Measurements from ENCODE around the gene EXOG. TPM values are rescaled to one million over a fixed set of nuclear protein-coding genes. Genes with fewer than 3 reads are reported as not detected.

The EXOG gene
- total RNA-seq, 2 donors from 2014 or later: 20.9 to 21.3 TPM

DNA sequence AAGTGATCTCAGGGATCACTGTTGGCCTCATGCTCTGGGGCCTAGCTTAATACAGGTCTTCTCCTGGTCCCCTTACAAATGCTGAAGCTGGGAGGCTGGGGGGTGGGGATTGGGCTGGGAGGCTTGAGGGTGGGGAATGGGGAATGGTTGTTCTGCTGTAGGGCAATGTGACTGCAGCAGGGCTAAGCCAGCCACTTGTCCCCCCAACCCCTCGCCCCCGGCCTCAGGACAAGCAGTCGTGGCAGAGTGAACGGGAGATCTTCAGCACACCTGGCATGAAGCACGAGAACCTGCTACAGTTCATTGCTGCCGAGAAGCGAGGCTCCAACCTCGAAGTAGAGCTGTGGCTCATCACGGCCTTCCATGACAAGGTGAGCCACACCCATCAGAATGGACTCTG is 17.2 kb upstream of the EXOG start:
- H3K27me3 Mint-ChIP-seq: no peaks in the 10 kb centered on the region

DNA sequence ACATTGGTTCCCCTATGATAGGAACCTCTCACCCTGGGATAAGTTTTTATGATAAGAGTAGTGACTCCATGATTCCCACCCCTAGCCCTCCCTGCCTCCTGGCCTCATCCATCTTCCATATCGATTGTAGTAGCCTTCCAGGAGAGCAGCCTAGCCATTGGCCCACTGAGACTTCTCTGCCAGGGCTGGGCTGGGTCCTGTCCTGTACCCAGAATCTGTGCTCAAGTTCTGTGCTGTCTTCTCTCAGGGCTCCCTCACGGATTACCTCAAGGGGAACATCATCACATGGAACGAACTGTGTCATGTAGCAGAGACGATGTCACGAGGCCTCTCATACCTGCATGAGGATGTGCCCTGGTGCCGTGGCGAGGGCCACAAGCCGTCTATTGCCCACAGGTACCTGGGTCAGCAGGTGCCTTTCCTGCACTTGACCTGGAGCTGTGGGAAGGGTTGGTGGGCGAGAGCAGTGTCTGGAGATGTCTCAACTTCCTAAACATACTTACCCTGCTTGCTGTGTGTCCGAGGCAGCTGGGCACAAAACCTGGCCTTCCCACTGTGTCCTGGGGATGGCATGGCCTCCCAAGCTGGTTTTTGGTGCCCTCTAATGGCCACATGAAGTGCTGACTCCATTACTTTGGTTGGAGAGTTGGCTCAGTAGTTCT is 16.6 kb upstream of the EXOG start:
- Mint-ChIP-seq H3K27me3 (no peaks in the 10 kb centered on the region), H3K4me1 (peaks cover 9% of the 10 kb centered on the region), H3K36me3 (ENCODE audit: low read depth) (peaks cover 3% of the 10 kb centered on the region), H3K4me3 (no peak overlapping the region), H3K27ac (no peak overlapping the region)
- peak in 1 of 3 donors; percentile 26 for DNase-seq
- H3K9me3 ChIP-seq (ENCODE audit: control insufficient read depth, low read length, poor library complexity, severe bottlenecking): no peaks in the 10 kb centered on the region
- ATAC-seq: peak; percentile 75

More for the DNA sequence above, 17.2 kb upstream of the EXOG start:
- Mint-ChIP-seq H3K27ac (peak overlapping the region; percentile 27), H3K36me3 (ENCODE audit: low read depth) (peaks cover 3% of the 10 kb centered on the region), H3K4me1 (peaks cover 11% of the 10 kb centered on the region), H3K4me3 (no peak overlapping the region)
- no peak for DNase-seq
- ATAC-seq: no peak
- no peaks in the 10 kb centered on the region for H3K9me3 ChIP-seq (ENCODE audit: control insufficient read depth, low read length, poor library complexity, severe bottlenecking)

DNA sequence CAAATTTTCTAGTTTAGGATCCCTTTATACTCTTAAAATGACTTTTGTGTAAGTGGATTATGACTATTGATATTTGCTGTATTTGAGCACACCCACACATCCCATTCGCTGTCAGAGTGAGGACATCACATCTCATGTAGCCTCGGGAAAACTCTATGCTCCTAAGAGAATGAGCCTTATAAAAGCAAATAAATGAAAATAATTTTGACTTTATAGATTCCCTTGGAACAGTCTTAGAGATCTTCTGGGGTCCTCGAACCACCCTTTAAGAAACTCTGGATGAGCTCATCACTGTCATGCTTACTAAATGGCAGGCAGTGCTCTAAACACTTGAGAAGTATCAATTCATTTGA is 16.1 kb upstream of the EXOG start:
- Mint-ChIP-seq H3K4me1 (peaks cover 11% of the 10 kb centered on the region), H3K27ac (no peak overlapping the region), H3K4me3 (no peak overlapping the region), H3K36me3 (ENCODE audit: low read depth) (peaks cover 3% of the 10 kb centered on the region), H3K27me3 (no peaks in the 10 kb centered on the region)
- H3K9me3 ChIP-seq (ENCODE audit: control insufficient read depth, low read length, poor library complexity, severe bottlenecking): no peaks in the 10 kb centered on the region
- DNase-seq (no peak), ATAC-seq (no peak)

GRCh38 chr3:38480930-38481329 is 15.2 kb upstream of the EXOG start:
- H3K4me3 Mint-ChIP-seq: no peak overlapping the region
- DNase-seq (no peak), ATAC-seq (no peak)
- H3K27ac Mint-ChIP-seq: no peak overlapping the region
- H3K9me3 ChIP-seq (ENCODE audit: control insufficient read depth, low read length, poor library complexity, severe bottlenecking): no peaks in the 10 kb centered on the region
- H3K27me3 Mint-ChIP-seq: no peaks in the 10 kb centered on the region
- H3K36me3 Mint-ChIP-seq (ENCODE audit: low read depth): peaks cover 3% of the 10 kb centered on the region
- peaks cover 10% of the 10 kb centered on the region for H3K4me1 Mint-ChIP-seq

DNA sequence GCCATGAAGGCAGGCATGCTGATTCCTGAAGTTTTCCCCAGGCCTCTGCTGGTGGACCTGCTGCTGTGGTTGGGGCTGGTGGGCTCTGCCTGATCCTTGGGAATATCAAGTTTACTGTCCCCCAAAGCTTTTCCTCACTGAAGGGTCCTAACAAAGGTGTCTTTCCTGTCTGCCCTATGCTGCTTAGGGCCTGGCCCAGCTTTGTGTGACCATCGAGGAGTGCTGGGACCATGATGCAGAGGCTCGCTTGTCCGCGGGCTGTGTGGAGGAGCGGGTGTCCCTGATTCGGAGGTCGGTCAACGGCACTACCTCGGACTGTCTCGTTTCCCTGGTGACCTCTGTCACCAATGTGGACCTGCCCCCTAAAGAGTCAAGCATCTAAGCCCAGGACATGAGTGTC is 13.2 kb upstream of the EXOG start:
- Mint-ChIP-seq H3K27me3 (no peaks in the 10 kb centered on the region), H3K4me1 (peaks cover 9% of the 10 kb centered on the region), H3K27ac (no peak overlapping the region), H3K36me3 (ENCODE audit: low read depth) (peaks cover 3% of the 10 kb centered on the region), H3K4me3 (no peak overlapping the region)
- no peak for DNase-seq
- ATAC-seq: no peak
- H3K9me3 ChIP-seq (ENCODE audit: control insufficient read depth, low read length, poor library complexity, severe bottlenecking): no peaks in the 10 kb centered on the region

DNA sequence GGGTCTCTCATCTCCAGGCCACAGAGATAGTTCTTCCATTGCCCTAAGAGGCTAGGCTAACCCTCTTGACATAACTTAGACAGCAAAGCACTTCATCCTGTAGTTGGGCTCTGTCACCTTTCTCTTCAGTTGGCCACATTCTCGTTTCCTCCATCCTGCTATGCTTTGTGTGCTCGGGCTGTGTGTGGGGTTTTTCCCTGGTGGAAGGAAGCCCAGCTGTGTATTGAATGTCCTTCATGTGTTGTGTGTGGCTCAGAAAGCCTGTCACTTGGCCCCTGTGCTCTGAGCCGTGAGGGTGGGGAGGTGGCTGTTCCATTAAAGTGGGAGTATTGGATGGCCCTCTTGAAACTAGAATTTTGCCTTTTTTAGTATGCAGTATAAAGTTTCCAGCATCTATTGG is 8.8 kb upstream of the EXOG start:
- H3K4me3 Mint-ChIP-seq: no peak overlapping the region
- DNase-seq (no peak), ATAC-seq (no peak)
- no peak overlapping the region for H3K27ac Mint-ChIP-seq
- H3K4me1 Mint-ChIP-seq: peaks cover 9% of the 10 kb centered on the region
- H3K9me3 ChIP-seq (ENCODE audit: control insufficient read depth, low read length, poor library complexity, severe bottlenecking): no peaks in the 10 kb centered on the region
- H3K36me3 Mint-ChIP-seq (ENCODE audit: low read depth): peaks cover 3% of the 10 kb centered on the region
- no peaks in the 10 kb centered on the region for H3K27me3 Mint-ChIP-seq

DNA sequence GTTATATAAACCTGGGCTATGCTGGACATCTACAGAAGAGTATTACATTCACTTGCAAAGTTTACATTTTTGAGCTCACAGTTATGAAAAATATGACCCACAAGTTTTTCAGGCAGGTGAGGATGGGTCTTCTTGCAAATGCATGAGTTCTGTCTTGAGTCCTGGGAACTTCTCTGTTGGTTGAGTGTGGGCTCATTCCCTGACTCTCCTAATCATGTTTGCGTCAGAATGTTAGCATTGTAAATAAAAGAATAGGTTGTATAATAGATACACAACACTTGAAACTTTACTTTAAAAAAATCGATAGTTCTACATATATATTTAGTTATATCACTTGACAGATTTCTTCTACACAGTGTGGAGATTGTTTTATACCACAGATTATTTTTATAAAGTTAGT is 7.2 kb upstream of the EXOG start:
- H3K9me3 ChIP-seq (ENCODE audit: control insufficient read depth, low read length, poor library complexity, severe bottlenecking): no peaks in the 10 kb centered on the region
- Mint-ChIP-seq H3K4me1 (peaks cover 7% of the 10 kb centered on the region), H3K36me3 (ENCODE audit: low read depth) (no peaks in the 10 kb centered on the region), H3K27ac (no peak overlapping the region), H3K27me3 (no peaks in the 10 kb centered on the region), H3K4me3 (no peak overlapping the region)
- ATAC-seq (no peak), DNase-seq (no peak)

- H3K27ac Mint-ChIP-seq: no peak overlapping the region
- no peak overlapping the region for H3K4me3 Mint-ChIP-seq
- H3K36me3 Mint-ChIP-seq (ENCODE audit: low read depth): no peaks in the 10 kb centered on the region
- no peak for ATAC-seq
- peaks cover 7% of the 10 kb centered on the region for H3K4me1 Mint-ChIP-seq
- no peaks in the 10 kb centered on the region for H3K9me3 ChIP-seq (ENCODE audit: control insufficient read depth, low read length, poor library complexity, severe bottlenecking)
- H3K27me3 Mint-ChIP-seq: no peaks in the 10 kb centered on the region
- no peak for DNase-seq
These were observed 6.4 kb upstream of the EXOG start for GRCh38 chr3:38489766-38490165.

GRCh38 chr3:38490281-38491030 is 5.7 kb upstream of the EXOG start:
- no peaks in the 10 kb centered on the region for H3K27me3 Mint-ChIP-seq
- DNase-seq (no peak), ATAC-seq (no peak)
- peaks cover 4% of the 10 kb centered on the region for H3K4me1 Mint-ChIP-seq
- H3K4me3 Mint-ChIP-seq: no peak overlapping the region
- H3K36me3 Mint-ChIP-seq (ENCODE audit: low read depth): no peaks in the 10 kb centered on the region
- H3K27ac Mint-ChIP-seq: no peak overlapping the region
- H3K9me3 ChIP-seq (ENCODE audit: control insufficient read depth, low read length, poor library complexity, severe bottlenecking): no peaks in the 10 kb centered on the region

- H3K9me3 ChIP-seq (ENCODE audit: control insufficient read depth, low read length, poor library complexity, severe bottlenecking): no peaks in the 10 kb centered on the region
- DNase-seq (no peak), ATAC-seq (no peak)
- H3K27ac Mint-ChIP-seq: no peak overlapping the region
- H3K36me3 Mint-ChIP-seq (ENCODE audit: low read depth): no peaks in the 10 kb centered on the region
- no peaks in the 10 kb centered on the region for H3K27me3 Mint-ChIP-seq
- peaks cover 4% of the 10 kb centered on the region for H3K4me1 Mint-ChIP-seq
- H3K4me3 Mint-ChIP-seq: no peak overlapping the region
These were observed 4.9 kb upstream of the EXOG start for GRCh38 chr3:38491215-38491614.

GRCh38 chr3:38493031-38493430 is 3.1 kb upstream of the EXOG start:
- DNase-seq: no peak
- H3K36me3 Mint-ChIP-seq (ENCODE audit: low read depth): no peaks in the 10 kb centered on the region
- no peak overlapping the region for H3K27ac Mint-ChIP-seq
- H3K27me3 Mint-ChIP-seq: no peaks in the 10 kb centered on the region
- no peak for ATAC-seq
- H3K9me3 ChIP-seq (ENCODE audit: control insufficient read depth, low read length, poor library complexity, severe bottlenecking): no peaks in the 10 kb centered on the region
- no peak overlapping the region for H3K4me3 Mint-ChIP-seq
- H3K4me1 Mint-ChIP-seq: peaks cover 10% of the 10 kb centered on the region

GRCh38 chr3:38497031-38497430 is 891 bp downstream of the EXOG start:
- Mint-ChIP-seq H3K4me1 (peaks cover 14% of the 10 kb centered on the region), H3K27me3 (no peaks in the 10 kb centered on the region)
- no peak for ATAC-seq

DNA sequence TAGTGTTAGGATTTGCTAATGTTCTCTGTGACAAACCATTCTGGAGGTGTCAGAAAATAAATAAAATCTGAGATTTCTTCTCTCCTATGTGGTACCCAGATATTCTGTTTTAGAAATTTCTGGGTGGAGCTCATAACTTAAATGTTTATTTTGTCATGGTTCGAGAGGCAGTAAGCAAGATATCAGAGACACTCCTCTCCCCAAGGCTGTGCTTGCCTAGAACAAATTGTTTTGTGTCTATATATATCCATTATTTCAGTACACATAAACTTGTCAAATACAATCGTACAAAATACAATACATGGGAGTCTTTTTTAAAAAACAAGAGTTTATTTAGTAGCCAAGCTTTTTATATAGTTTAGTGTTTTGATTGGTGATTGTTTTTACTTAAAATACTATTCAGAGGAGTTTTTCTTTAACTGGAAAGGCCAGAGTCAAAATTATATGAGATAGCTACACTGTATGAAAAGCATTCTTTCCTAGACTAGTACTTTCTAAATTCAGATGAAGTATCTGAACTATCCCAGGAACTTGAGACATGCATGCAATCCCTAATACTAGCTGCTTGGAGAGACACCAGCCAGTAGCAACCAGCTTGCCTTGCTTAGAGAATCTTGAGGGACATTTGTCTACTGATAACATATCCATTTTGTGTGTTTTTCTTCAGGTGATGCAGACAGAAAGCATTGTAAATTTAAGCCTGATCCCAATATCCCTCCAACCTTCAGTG is 4.7 kb downstream of the EXOG start:
- ATAC-seq (no peak), DNase-seq (no peak)
- Mint-ChIP-seq H3K27ac (no peak overlapping the region), H3K4me3 (no peak overlapping the region), H3K27me3 (no peaks in the 10 kb centered on the region), H3K4me1 (peaks cover 14% of the 10 kb centered on the region), H3K36me3 (ENCODE audit: low read depth) (no peaks in the 10 kb centered on the region)
- H3K9me3 ChIP-seq (ENCODE audit: control insufficient read depth, low read length, poor library complexity, severe bottlenecking): no peaks in the 10 kb centered on the region

More at GRCh38 chr3:38497031-38497430, 891 bp downstream of the EXOG start:
- no peaks in the 10 kb centered on the region for H3K36me3 Mint-ChIP-seq (ENCODE audit: low read depth)
- DNase-seq: no peak
- H3K4me3 Mint-ChIP-seq: peak overlapping the region; percentile 96
- no peaks in the 10 kb centered on the region for H3K9me3 ChIP-seq (ENCODE audit: control insufficient read depth, low read length, poor library complexity, severe bottlenecking)
- peak overlapping the region; percentile 91 for H3K27ac Mint-ChIP-seq

Measured in T-helper 17 cell (primary cell).